HepG2 (cell line): ENCODE measurements around the gene KLRC2. TPM values are rescaled to one million over a fixed set of nuclear protein-coding genes. Genes with fewer than 3 reads are reported as not detected.

ENCODE experiments used
- ATAC-seq: fragments of 200-7000 bp; cut with Tn5 transposase; 3 replicates; pipeline ENCODE4 v1.9.1; 2020; ENCODE audit warnings: mild to moderate bottlenecking, moderate library complexity
- BruUV-seq: library from RNA; stranded (reverse); fragments of 400-500 nt; replicated peaks from 2 replicates; lab custom pipeline; 2021; lab: Mats Ljungman, UMichigan
- CTCF ChIA-PET: fragments of 300-600 bp; formaldehyde crosslinking; extraction: SDS; loops from one replicate; lab custom pipeline; 2021; ENCODE audit warnings: low total read pairs, inconsistent platforms, low intra/inter-chr PET ratio; lab: Yijun Ruan, JAX
- POLR2A ChIA-PET: fragments of 350-600 bp; sonication (Branson Sonifier 250); formaldehyde crosslinking; loops from one replicate; lab custom pipeline; 2020; ENCODE audit warnings: antibody characterized with exemption, inconsistent platforms; lab: Yijun Ruan, JAX
- DNase-seq: peaks from one replicate; pipeline ENCODE4 v3.0.0-alpha.2; 2015; ENCODE audit warnings: low spot score
- FAIRE-seq: peaks from 3 replicates; lab custom pipeline; 2011; peaks lifted over from hg19 to GRCh38; lab: Jason Lieb, UNC
- H2AFZ ChIP-seq: one replicate; pipeline ENCODE4 v1.6.1; 2011; ENCODE audit warnings: low read length, inconsistent platforms
- H3K27ac ChIP-seq: fragments of 300-600 bp; 3 replicates; pipeline ENCODE4 v1.8.0; 2011; ENCODE audit warnings: mixed run types, mild to moderate bottlenecking, mixed read lengths, low read length, inconsistent platforms; ENCODE audit not compliant: insufficient read depth; ENCODE audit errors: extremely low read length
- H3K27me3 ChIP-seq, 2 experiments: fragments of 200-600 bp in 1 of 2; 2 replicates in 1 of 2; 3 replicates in 1 of 2; pipeline versions ENCODE4 v1.6.0 to v1.8.0; 2011; ENCODE audit warnings: low read length in 2 of 2, mild to moderate bottlenecking in 2 of 2, moderate library complexity in 2 of 2, inconsistent platforms in 1 of 2; ENCODE audit not compliant: insufficient read depth in 2 of 2, control insufficient read depth in 1 of 2
- H3K36me3 ChIP-seq, 2 experiments: fragments of 200-600 bp in 1 of 2; replicated peaks in 1 of 2; 2 replicates in 1 of 2; 3 replicates in 1 of 2; pipeline versions ENCODE4 v1.5.1 to v1.8.0; 2011; ENCODE audit warnings: low read length in 2 of 2, inconsistent platforms in 1 of 2; ENCODE audit not compliant: insufficient read depth in 2 of 2, control insufficient read depth in 1 of 2
- H3K4me1 ChIP-seq: 2 replicates; pipeline ENCODE4 v1.5.1; 2012; ENCODE audit warnings: low read length, inconsistent platforms; ENCODE audit not compliant: insufficient read depth
- H3K4me2 ChIP-seq: 2 replicates; pipeline ENCODE4 v1.6.0; 2011; ENCODE audit warnings: low read depth, low read length, inconsistent platforms
- H3K4me3 ChIP-seq, 3 experiments: fragments of 200-600 bp in 1 of 3; sonication (generic), shearing (Covaris generic) in 1 of 3; replicated peaks in 1 of 3; 2 replicates each; pipeline ENCODE4 v1.5.1; 2011 to 2016; ENCODE audit warnings: low read length in 3 of 3, inconsistent platforms in 2 of 3, low read depth in 2 of 3, mild to moderate bottlenecking in 2 of 3, control low read depth in 1 of 3, mixed read lengths in 1 of 3; ENCODE audit not compliant: insufficient read depth in 1 of 3
- H3K79me2 ChIP-seq: one replicate; pipeline ENCODE4 v1.6.1; 2011; ENCODE audit warnings: low read length, inconsistent platforms; ENCODE audit not compliant: insufficient read depth
- H3K9ac ChIP-seq: 2 replicates; pipeline ENCODE4 v1.6.0; 2011; ENCODE audit warnings: mild to moderate bottlenecking, low read depth, low read length, inconsistent platforms; ENCODE audit not compliant: insufficient read depth
- H3K9me3 ChIP-seq: 2 replicates; pipeline ENCODE4 v1.5.1; 2012; ENCODE audit warnings: mild to moderate bottlenecking, low read length
- H4K20me1 ChIP-seq: 2 replicates; pipeline ENCODE4 v1.6.0; 2011; ENCODE audit warnings: inconsistent platforms, mild to moderate bottlenecking, low read length, moderate library complexity; ENCODE audit not compliant: insufficient read depth
- ATM ChIP-seq: fragments of 450-650 bp; IDR thresholded peaks from 2 replicates; pipeline ENCODE4 v1.7.1; 2017; ENCODE audit warnings: mild to moderate bottlenecking, borderline replicate concordance
- EZH2 ChIP-seq: conservative IDR thresholded peaks from 2 replicates; pipeline ENCODE4 v1.6.1; 2012; ENCODE audit warnings: mild to moderate bottlenecking, low read depth, low read length, moderate library complexity
- FIP1L1 ChIP-seq: fragments of 200-400 bp; formaldehyde crosslinking; IDR thresholded peaks from 2 replicates; pipeline ENCODE4 v1.6.1; 2018; ENCODE audit warnings: low read depth, mild to moderate bottlenecking, low read length, moderate library complexity, borderline replicate concordance; ENCODE audit not compliant: insufficient read depth
- HNF4G ChIP-seq, 2 experiments: sonication (generic) in 1 of 2; formaldehyde crosslinking in 1 of 2; IDR thresholded peaks; 2 replicates each; pipeline versions ENCODE4 v1.4.0 to v1.6.1; 2011 to 2020; ENCODE audit warnings: borderline replicate concordance in 2 of 2, low read depth in 2 of 2, mild to moderate bottlenecking in 2 of 2, low read length in 1 of 2, missing genetic modification reagents in 1 of 2, moderate library complexity in 1 of 2
- HNRNPK ChIP-seq: fragments of 200-400 bp; formaldehyde crosslinking; IDR thresholded peaks from 2 replicates; pipeline ENCODE4 v1.6.1; 2018; ENCODE audit warnings: low read length, low read depth, moderate library complexity, mild to moderate bottlenecking; ENCODE audit not compliant: poor library complexity, severe bottlenecking
- KLF6 ChIP-seq: IDR thresholded peaks from 2 replicates; pipeline ENCODE4 v1.8.0; 2016; ENCODE audit warnings: missing biosample characterization, missing genetic modification reagents
- MED1 ChIP-seq: sonication (generic); formaldehyde crosslinking; IDR thresholded peaks from 2 replicates; pipeline ENCODE4 v1.4.0; 2020; ENCODE audit warnings: missing genetic modification reagents
- NAIF1 ChIP-seq: sonication (generic); formaldehyde crosslinking; IDR thresholded peaks from 2 replicates; pipeline ENCODE4 v1.5.0; 2020; ENCODE audit warnings: mild to moderate bottlenecking, missing genetic modification reagents, borderline replicate concordance
- NCOA1 ChIP-seq: sonication (generic); formaldehyde crosslinking; IDR thresholded peaks from 2 replicates; pipeline ENCODE4 v1.9.0; 2021; ENCODE audit warnings: missing genetic modification reagents
- SMAD3 ChIP-seq: sonication (generic); formaldehyde crosslinking; IDR thresholded peaks from 2 replicates; pipeline ENCODE4 v1.4.0; 2020; ENCODE audit warnings: missing genetic modification reagents
- XBP1 ChIP-seq: sonication (generic); formaldehyde crosslinking; IDR thresholded peaks from 2 replicates; pipeline ENCODE4 v1.5.0; 2020; ENCODE audit warnings: missing genetic modification reagents
- ZBTB3 ChIP-seq: sonication (generic); formaldehyde crosslinking; IDR thresholded peaks from 2 replicates; pipeline ENCODE4 v1.4.0; 2020; ENCODE audit warnings: low read depth, mild to moderate bottlenecking, moderate library complexity, missing genetic modification reagents, borderline replicate concordance
- ZMYM2 ChIP-seq: sonication (generic); formaldehyde crosslinking; IDR thresholded peaks from 2 replicates; pipeline ENCODE4 v1.8.0; 2022; ENCODE audit warnings: mild to moderate bottlenecking, missing genetic modification reagents
- ZNF230 ChIP-seq: sonication (generic); formaldehyde crosslinking; IDR thresholded peaks from 2 replicates; pipeline ENCODE4 v1.4.0; 2020; ENCODE audit warnings: mild to moderate bottlenecking, missing genetic modification reagents
- ZNF3 ChIP-seq: IDR thresholded peaks from 2 replicates; pipeline ENCODE4 v1.7.0; 2017; ENCODE audit warnings: inconsistent platforms
- ZNF530 ChIP-seq: sonication (generic); formaldehyde crosslinking; IDR thresholded peaks from 2 replicates; pipeline ENCODE4 v1.5.0; 2020; ENCODE audit warnings: low read depth, mild to moderate bottlenecking, missing genetic modification reagents
- WGBS: methylation state at CpG from one replicate; pipeline ENCODE4 v1.1.6; 2017; ENCODE audit warnings: low lambda C conversion rate; 5-methylcytosine and 5-hydroxymethylcytosine counted together
- in situ Hi-C: cut with HindIII; loops from 2 replicates; pipeline ENCODE4 v1.10.0; 2017; ENCODE audit warnings: low pct_unique_long_range_greater_than_20kb; ENCODE audit not compliant: extremely low pct_ligation_motif_present
- intact Hi-C: fragments of 100-400 bp; cut with micrococcal nuclease; formaldehyde crosslinking; loops from one replicate; pipeline ENCODE4 v1.10.0; 2022; ENCODE audit not compliant: unreplicated experiment
- polyA plus RNA-seq, 8 experiments: library from polyadenylated mRNA; depleted of rRNA in 3 of 8; stranded (reverse) in 7 of 8; unstranded in 1 of 8; fragments of >200 nt; fragmentation: Illumina TruSeq in 4 of 8; extraction: Trizol in 4 of 8; gene quantifications; 2 replicates each; pipeline versions ENCODE4 v1.2.1 to v1.2.3, GENCODE V29; 2011 to 2016; ENCODE audit warnings: low read depth in 4 of 8, missing spikeins in 1 of 8, mixed read lengths in 1 of 8; ENCODE audit not compliant: insufficient read depth in 1 of 8
- total RNA-seq, 5 experiments: library from RNA; depleted of rRNA; stranded (reverse); fragments of >200 nt; fragmentation: Illumina TruSeq; extraction: Trizol; gene quantifications; 2 replicates each; pipeline ENCODE4 v1.2.3, GENCODE V29; 2016; ENCODE audit warnings: low read depth in 1 of 5
- TF ChIP-seq, protein P1 (sequence below): sonication (generic); formaldehyde crosslinking; IDR thresholded peaks from 2 replicates; pipeline ENCODE4 v1.4.0; 2020; ENCODE audit warnings: missing genetic modification reagents
- TF ChIP-seq, protein P2 (sequence below): sonication (generic); formaldehyde crosslinking; IDR thresholded peaks from 2 replicates; pipeline ENCODE4 v1.5.1; 2020; ENCODE audit warnings: missing genetic modification reagents, mild to moderate bottlenecking, borderline replicate concordance
- TF ChIP-seq, protein P3 (sequence below): sonication (generic); formaldehyde crosslinking; IDR thresholded peaks from 2 replicates; pipeline ENCODE4 v1.4.0; 2020; ENCODE audit warnings: mild to moderate bottlenecking, missing genetic modification reagents

Gene KLRC2
- total and polyA plus RNA-seq, 2 of the 13 experiments (the other 11 are each of a cell fraction or from before 2014, with no cell fraction given): 0.20 to 0.49 TPM

DNA sequence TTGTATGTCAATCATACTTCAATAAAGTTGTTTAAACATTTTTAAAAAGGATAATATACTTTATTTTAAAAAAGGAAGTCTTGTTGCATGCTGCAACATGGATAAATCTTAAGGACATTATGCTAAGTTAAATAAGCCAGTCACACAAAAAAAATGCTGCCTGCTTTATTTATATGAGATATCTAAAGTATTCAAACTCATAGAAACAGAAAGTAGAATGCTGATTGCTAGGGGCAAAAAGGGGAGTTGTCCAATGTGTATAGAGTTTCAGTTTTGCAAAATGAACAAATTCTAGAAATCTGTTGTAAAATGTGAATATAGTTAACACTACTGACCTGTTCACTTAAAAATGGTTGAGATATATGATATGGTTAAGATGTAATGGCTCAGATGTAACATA, 35.0 kb downstream of the KLRC2 start (continued):
- TF ChIP-seq NAIF1 (CRISPR knock-in tag): no peak
- TF ChIP-seq ZNF530 (CRISPR knock-in tag): no peak
- TF ChIP-seq KLF6 (CRISPR knock-in tag): no peak

DNA sequence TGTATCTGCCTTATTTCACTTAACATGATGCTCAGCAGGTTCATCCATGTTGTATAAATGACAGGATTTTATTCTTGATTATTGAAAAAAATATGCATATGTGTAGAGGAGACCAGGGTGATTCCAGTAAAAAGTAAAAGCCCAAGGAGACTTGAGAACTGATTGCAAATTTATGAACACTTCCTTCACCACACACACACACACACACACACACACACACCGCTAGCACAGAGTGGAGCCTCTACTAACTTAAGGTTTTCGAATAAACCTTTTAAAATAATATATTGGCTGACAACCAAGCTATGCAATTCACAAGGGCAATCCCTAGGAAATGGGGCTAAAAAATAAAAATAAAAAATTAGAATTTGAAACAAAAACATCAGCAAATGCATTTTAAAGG, 37.6 kb downstream of the KLRC2 start:
- no peaks in the 10 kb centered on the region for H3K9me3 ChIP-seq
- H2AFZ ChIP-seq: no peak overlapping the region
- CTCF ChIA-PET: no interaction called here
- H3K36me3 ChIP-seq: no peaks in the 10 kb centered on the region
- no peak overlapping the region for H3K4me2 ChIP-seq
- DNase-seq: no peak
- no peak for FAIRE-seq
- no peaks in the 10 kb centered on the region for H3K79me2 ChIP-seq
- POLR2A ChIA-PET: no interaction called here
- ATAC-seq: no peak
- H3K4me3 ChIP-seq: no peak overlapping the region
- no peak overlapping the region for H3K27ac ChIP-seq
- H3K4me1 ChIP-seq: peaks cover 19% of the 10 kb centered on the region
- 50% methylated on average over 2 of the region's 2 CpGs for WGBS
- in situ Hi-C loops: no loop called here
- no peak overlapping the region for H3K9ac ChIP-seq
- no peaks in the 10 kb centered on the region for H3K27me3 ChIP-seq
- BruUV-seq: no TSS peak
- intact Hi-C loops: no loop called here
- H4K20me1 ChIP-seq: no peaks in the 10 kb centered on the region
- TF ChIP-seq EZH2 (no peak), HNRNPK (no peak), ZBTB3 (CRISPR knock-in tag) (no peak), ATM (no peak), ZNF230 (CRISPR knock-in tag) (no peak), NCOA1 (no peak), XBP1 (CRISPR knock-in tag) (no peak), SMAD3 (no peak), FIP1L1 (no peak), ZNF3 (no peak), HNF4G (IDR thresholded peaks at IDR 0.05; ENCODE audit: borderline replicate concordance, low read depth, low read length) (no peak), HNF4G (CRISPR knock-in tag; IDR thresholded peaks at IDR 0.05; ENCODE audit: borderline replicate concordance, low read depth) (no peak), ZMYM2 (CRISPR knock-in tag) (no peak), MED1 (no peak)
- TF ChIP-seq, protein P1, sequence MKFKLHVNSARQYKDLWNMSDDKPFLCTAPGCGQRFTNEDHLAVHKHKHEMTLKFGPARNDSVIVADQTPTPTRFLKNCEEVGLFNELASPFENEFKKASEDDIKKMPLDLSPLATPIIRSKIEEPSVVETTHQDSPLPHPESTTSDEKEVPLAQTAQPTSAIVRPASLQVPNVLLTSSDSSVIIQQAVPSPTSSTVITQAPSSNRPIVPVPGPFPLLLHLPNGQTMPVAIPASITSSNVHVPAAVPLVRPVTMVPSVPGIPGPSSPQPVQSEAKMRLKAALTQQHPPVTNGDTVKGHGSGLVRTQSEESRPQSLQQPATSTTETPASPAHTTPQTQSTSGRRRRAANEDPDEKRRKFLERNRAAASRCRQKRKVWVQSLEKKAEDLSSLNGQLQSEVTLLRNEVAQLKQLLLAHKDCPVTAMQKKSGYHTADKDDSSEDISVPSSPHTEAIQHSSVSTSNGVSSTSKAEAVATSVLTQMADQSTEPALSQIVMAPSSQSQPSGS: no peak
- TF ChIP-seq, protein P2, sequence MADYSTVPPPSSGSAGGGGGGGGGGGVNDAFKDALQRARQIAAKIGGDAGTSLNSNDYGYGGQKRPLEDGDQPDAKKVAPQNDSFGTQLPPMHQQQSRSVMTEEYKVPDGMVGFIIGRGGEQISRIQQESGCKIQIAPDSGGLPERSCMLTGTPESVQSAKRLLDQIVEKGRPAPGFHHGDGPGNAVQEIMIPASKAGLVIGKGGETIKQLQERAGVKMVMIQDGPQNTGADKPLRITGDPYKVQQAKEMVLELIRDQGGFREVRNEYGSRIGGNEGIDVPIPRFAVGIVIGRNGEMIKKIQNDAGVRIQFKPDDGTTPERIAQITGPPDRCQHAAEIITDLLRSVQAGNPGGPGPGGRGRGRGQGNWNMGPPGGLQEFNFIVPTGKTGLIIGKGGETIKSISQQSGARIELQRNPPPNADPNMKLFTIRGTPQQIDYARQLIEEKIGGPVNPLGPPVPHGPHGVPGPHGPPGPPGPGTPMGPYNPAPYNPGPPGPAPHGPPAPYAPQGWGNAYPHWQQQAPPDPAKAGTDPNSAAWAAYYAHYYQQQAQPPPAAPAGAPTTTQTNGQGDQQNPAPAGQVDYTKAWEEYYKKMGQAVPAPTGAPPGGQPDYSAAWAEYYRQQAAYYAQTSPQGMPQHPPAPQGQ (CRISPR knock-in tag): no peak
- TF ChIP-seq, protein P3, sequence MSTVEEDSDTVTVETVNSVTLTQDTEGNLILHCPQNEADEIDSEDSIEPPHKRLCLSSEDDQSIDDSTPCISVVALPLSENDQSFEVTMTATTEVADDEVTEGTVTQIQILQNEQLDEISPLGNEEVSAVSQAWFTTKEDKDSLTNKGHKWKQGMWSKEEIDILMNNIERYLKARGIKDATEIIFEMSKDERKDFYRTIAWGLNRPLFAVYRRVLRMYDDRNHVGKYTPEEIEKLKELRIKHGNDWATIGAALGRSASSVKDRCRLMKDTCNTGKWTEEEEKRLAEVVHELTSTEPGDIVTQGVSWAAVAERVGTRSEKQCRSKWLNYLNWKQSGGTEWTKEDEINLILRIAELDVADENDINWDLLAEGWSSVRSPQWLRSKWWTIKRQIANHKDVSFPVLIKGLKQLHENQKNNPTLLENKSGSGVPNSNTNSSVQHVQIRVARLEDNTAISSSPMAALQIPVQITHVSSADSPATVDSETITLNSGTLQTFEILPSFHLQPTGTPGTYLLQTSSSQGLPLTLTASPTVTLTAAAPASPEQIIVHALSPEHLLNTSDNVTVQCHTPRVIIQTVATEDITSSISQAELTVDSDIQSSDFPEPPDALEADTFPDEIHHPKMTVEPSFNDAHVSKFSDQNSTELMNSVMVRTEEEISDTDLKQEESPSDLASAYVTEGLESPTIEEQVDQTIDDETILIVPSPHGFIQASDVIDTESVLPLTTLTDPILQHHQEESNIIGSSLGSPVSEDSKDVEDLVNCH (CRISPR knock-in tag): no peak
